Lower lobe of right lung (tissue), 2 donors: ENCODE measurements around the gene SHISA7. TPM values are rescaled to one million over a fixed set of nuclear protein-coding genes. Genes with fewer than 3 reads are reported as not detected.
"Not testable (repeated sequence)": the region's sequence is repeated elsewhere in the genome, so short reads cannot be mapped to it uniquely, and the experiment has no call there.

ENCODE experiments used
- ATAC-seq, 2 donors: fragments of 200-7000 bp; cut with Tn5 transposase; one replicate each; pipeline ENCODE4 v1.9.1; 2020 to 2022; ENCODE audit warnings: mild to moderate bottlenecking in 2 of 2, moderate library complexity in 2 of 2
- DNase-seq: peaks from one replicate; pipeline ENCODE4 v3.0.0-alpha.2; 2020
- H3K27ac ChIP-seq: fragments of 200-600 bp; one replicate; pipeline ENCODE4 v1.8.0; 2022
- H3K27me3 ChIP-seq: fragments of 200-600 bp; one replicate; pipeline ENCODE4 v1.8.0; 2022; ENCODE audit warnings: low read depth
- H3K36me3 ChIP-seq: fragments of 200-600 bp; one replicate; pipeline ENCODE4 v1.8.0; 2022; ENCODE audit warnings: mild to moderate bottlenecking
- H3K4me1 ChIP-seq: fragments of 200-600 bp; one replicate; pipeline ENCODE4 v1.8.0; 2022
- H3K4me3 ChIP-seq: fragments of 200-600 bp; one replicate; pipeline ENCODE4 v1.8.0; 2022; ENCODE audit warnings: mild to moderate bottlenecking
- H3K9me3 ChIP-seq: fragments of 200-600 bp; one replicate; pipeline ENCODE4 v1.8.0; 2022
- intact Hi-C: fragments of 100-400 bp; cut with DNase I; formaldehyde crosslinking; loops from one replicate; pipeline ENCODE4 v1.11.0; 2022
- total RNA-seq: library from RNA; stranded (reverse); fragmentation: NEBNext Ultra II Directional; extraction: Animal tissue kit (Norgen Biotek cat#: 25700); gene quantifications from one replicate; pipeline ENCODE4 v1.2.1, GENCODE V29; 2021
- TF ChIP-seq, protein P1 (sequence below): fragments of 200-600 bp; IDR thresholded peaks from one replicate; pipeline ENCODE4 v1.8.0; 2022; ENCODE audit warnings: antibody characterized with exemption, mild to moderate bottlenecking
- donor health status: DM: no; HTN: yes; CAD: no; lungs with severe emphysema.

The SHISA7 gene
- total RNA-seq, 1 donor from 2014 or later: not detected

DNA sequence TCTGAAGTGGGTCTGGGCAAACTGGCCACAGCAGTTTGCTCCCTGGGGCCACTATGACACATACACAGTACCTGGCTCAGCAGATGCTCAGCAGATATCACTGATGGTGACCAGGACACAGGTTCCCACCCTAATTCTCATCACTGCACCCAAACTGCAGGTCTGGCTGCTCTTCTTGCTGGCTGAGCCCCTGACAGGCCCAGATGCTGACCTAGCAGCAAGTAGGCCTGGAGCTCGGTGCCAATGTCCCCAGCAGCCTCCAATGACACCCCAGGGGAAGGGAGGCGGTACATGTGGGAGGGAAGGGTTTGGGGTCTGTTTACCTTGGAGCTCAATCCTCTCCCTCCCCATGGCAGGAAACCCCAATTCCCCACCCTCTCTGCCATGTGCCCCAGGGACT is 40.6 kb downstream of the SHISA7 start:
- Histone ChIP-seq H3K4me3 (no peak overlapping the region), H3K4me1 (peaks cover 14% of the 10 kb centered on the region), H3K27ac (no peak overlapping the region), H3K9me3 (no peaks in the 10 kb centered on the region), H3K36me3 (peaks cover 58% of the 10 kb centered on the region), H3K27me3 (no peaks in the 10 kb centered on the region)
- no peak for DNase-seq
- intact Hi-C loops: no loop called here
- TF ChIP-seq, protein P1, sequence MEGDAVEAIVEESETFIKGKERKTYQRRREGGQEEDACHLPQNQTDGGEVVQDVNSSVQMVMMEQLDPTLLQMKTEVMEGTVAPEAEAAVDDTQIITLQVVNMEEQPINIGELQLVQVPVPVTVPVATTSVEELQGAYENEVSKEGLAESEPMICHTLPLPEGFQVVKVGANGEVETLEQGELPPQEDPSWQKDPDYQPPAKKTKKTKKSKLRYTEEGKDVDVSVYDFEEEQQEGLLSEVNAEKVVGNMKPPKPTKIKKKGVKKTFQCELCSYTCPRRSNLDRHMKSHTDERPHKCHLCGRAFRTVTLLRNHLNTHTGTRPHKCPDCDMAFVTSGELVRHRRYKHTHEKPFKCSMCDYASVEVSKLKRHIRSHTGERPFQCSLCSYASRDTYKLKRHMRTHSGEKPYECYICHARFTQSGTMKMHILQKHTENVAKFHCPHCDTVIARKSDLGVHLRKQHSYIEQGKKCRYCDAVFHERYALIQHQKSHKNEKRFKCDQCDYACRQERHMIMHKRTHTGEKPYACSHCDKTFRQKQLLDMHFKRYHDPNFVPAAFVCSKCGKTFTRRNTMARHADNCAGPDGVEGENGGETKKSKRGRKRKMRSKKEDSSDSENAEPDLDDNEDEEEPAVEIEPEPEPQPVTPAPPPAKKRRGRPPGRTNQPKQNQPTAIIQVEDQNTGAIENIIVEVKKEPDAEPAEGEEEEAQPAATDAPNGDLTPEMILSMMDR: no peak
- ATAC-seq: no peak

DNA sequence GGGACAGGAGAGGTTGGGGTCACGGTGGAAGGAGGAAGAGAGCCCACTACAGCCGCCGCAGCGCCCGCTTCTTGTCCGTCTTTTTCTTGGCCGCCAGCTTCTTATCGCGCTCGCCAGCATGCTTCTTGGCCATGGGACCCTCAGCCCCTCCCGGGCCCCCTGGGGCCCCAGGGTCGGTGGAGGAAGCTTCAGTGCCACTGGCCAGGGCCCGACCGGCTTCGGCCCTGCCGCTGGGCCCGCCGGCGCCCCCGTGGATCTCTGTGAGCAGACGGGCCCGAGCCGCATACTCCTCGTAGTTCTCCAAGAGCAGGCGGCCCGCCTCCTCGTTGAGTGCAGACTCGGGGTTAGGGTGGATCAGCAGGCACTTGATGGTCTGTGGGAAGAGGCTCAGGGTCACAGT is 41.7 kb downstream of the SHISA7 start:
- H3K4me1 ChIP-seq, intact Hi-C loops, H3K27ac ChIP-seq, H3K9me3 ChIP-seq, H3K27me3 ChIP-seq, DNase-seq, ATAC-seq, H3K4me3 ChIP-seq: not testable (repeated sequence)
- peaks cover 57% of the 10 kb centered on the region for H3K36me3 ChIP-seq

DNA sequence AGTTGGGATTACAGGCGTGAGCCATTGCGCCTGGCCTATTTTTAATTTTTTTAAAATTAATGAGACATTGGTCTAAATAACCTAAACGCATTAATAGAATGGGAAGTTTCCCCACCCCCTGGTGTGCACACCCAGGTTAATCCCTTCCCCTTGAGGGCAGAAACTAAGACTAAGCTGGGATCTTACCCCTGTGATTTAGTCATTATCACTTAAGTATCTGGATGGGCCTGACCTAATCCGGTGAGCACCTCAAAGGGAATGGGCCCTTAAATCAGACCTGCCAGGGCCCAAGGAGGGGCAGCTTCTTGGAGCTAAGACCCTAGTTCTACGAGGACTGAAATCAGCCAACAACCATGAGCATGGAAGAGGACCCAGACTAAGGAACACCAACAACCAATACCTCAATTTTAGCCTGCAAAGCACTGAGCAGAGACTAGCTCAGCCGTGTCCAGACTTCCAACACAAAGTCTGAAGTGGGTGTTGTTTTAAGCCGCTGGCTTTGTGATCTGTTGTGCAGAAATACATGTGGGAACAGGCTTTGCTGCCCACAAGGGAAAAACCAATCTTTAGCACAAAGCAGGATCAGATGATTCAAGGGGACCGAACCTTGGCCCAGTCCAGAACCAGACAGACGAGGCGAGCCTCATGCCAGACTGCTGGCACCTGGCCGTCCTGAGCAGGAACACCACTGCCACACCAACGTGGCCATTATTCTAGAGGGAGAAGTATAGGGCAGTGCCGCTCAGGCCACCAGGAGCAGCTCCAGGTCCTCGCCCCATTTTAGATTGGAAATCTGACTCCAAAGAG is 42.6 kb downstream of the SHISA7 start:
- TF ChIP-seq, protein P1: no peak
- peaks cover 48% of the 10 kb centered on the region for H3K36me3 ChIP-seq
- DNase-seq: no peak
- no peak overlapping the region for H3K27ac ChIP-seq
- intact Hi-C loops: no loop called here
- H3K4me3 ChIP-seq: no peak overlapping the region
- no peak for ATAC-seq
- no peaks in the 10 kb centered on the region for H3K9me3 ChIP-seq
- H3K27me3 ChIP-seq: no peaks in the 10 kb centered on the region
- H3K4me1 ChIP-seq: no peaks in the 10 kb centered on the region

DNA sequence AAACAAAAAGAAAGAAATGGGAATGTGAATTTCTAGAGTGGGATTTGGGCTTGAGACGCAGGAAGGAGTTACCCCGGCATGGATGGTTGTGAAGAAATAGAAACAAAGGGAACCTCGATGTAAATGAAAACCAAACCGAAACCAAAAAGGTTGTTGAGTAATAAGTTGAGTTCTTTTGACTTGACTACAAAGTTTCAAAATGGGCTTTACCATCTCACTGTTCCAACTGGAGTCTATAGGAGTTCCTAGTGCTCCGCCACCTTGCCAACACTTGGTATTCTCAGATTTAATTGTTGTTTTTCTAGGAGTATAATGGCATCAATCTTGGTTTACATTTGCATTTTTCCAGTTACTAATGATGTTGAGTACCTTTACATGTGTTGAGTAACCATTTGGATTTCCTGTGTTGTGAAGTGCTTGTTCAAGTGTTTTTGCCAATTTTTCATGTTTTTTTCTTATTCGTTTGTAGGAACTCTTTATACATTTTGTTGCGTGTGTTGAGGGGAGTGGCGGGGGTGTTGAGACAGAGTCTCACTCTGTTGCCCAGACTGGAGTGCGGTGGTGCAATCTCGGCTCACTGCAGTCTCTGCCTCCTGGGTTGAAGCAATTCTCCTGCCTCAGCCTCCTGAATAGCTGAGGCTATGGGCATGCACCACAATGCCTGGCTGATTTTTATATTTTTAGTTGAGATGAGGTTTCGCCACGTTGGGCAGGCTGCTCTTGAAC is 44.7 kb downstream of the SHISA7 start:
- peak; percentile 54 to 59 for ATAC-seq
- H3K9me3 ChIP-seq: no peaks in the 10 kb centered on the region
- peaks cover 31% of the 10 kb centered on the region for H3K36me3 ChIP-seq
- H3K27me3 ChIP-seq: no peaks in the 10 kb centered on the region
- H3K4me3 ChIP-seq: peak overlapping the region; percentile 7
- H3K4me1 ChIP-seq: no peaks in the 10 kb centered on the region
- no peak overlapping the region for H3K27ac ChIP-seq
- intact Hi-C loops: no loop called here
- TF ChIP-seq, protein P1: no peak
- peak; percentile 74 for DNase-seq

DNA sequence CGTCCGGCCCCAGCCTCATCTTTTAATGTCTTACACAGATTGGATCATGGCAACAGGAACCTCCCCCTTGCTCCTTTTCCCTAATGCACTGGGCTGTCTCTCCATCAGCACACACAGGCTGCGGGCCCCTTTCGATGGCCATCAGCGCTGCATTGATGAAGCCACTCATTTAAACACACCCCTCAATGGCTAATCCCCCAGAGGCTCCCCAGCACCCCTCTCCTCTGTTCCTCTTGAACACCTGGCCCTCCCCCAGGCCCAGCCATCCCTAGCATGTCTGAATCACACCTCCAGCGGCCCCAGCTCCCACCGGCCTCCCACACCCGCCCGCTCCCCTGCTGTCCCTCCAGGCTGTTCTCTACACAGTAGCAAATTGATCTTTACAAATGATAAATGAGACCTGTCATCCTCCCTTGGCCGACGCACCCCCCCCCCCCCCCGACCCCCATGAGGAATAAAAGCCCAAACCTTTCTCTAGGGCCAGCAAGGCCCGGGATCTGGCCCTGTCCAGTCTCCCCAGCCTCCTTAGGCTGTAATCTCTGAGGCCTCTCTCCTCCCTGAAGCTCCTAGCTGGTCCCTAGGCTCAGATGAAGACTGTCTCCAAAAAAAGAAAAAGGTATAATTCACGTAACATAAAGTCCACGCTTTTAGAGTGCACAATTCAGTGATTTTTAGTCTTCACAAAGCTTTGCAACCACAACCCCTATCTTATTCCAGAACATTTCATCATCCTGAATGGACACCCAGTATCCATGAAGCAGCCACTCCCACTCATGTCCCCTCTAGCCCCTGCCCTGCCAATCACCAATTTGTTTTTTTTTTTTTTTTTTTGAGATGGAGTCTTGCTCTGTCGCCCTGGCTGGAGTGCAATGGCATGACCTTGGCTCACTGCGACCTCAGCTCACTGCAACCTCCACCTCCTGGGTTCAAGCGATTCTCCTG is 50.0 kb downstream of the SHISA7 start:
- peaks cover 44% of the 10 kb centered on the region for H3K36me3 ChIP-seq

More for the DNA sequence above, 50.0 kb downstream of the SHISA7 start:
- Histone ChIP-seq H3K27ac (no peak overlapping the region), H3K27me3 (no peaks in the 10 kb centered on the region), H3K4me1 (peaks cover 17% of the 10 kb centered on the region), H3K9me3 (no peaks in the 10 kb centered on the region), H3K4me3 (no peak overlapping the region)
- intact Hi-C loops: no loop called here
- TF ChIP-seq, protein P1: no peak
- ATAC-seq: no peak
- no peak for DNase-seq
